Activated CD4-positive, alpha-beta memory T cell treated with anti-CD3 and anti-CD28 coated beads, Interleukin-2, amount 10 ng/mL, durations not matched to agents 7 days and 5 days (primary cell): ENCODE data around the gene CCNK. TPM values are rescaled to one million over a fixed set of nuclear protein-coding genes. Genes with fewer than 3 reads are reported as not detected.

Source experiments
- CTCF ChIA-PET: fragments of 350-600 bp; sonication (Branson Sonifier 250); formaldehyde crosslinking; loops from one replicate; lab custom pipeline; 2021; ENCODE audit warnings: antibody characterized with exemption, inconsistent platforms; lab: Charles Lee
- POLR2A ChIA-PET: fragments of 350-600 bp; sonication (Branson Sonifier 250); formaldehyde crosslinking; loops from one replicate; lab custom pipeline; 2021; ENCODE audit warnings: antibody characterized with exemption; lab: Charles Lee
- DNase-seq: peaks from one replicate; pipeline ENCODE4 v3.0.0-alpha.2; 2020
- H3K27ac Mint-ChIP-seq: one replicate; pipeline ENCODE4 v1.8.0; 2021; ENCODE audit warnings: mild to moderate bottlenecking, mixed read lengths
- H3K27me3 Mint-ChIP-seq: one replicate; pipeline ENCODE4 v1.8.0; 2021; ENCODE audit warnings: mixed read lengths
- H3K36me3 Mint-ChIP-seq: one replicate; pipeline ENCODE4 v1.8.0; 2021; ENCODE audit warnings: low read depth, mixed read lengths
- H3K4me1 Mint-ChIP-seq: one replicate; pipeline ENCODE4 v1.8.0; 2021; ENCODE audit warnings: mixed read lengths
- H3K4me3 Mint-ChIP-seq: one replicate; pipeline ENCODE4 v1.8.0; 2021; ENCODE audit warnings: mild to moderate bottlenecking, mixed read lengths
- H3K9me3 Mint-ChIP-seq: one replicate; pipeline ENCODE4 v1.8.0; 2021; ENCODE audit warnings: mixed read lengths
- total RNA-seq, 2 experiments: library from RNA; stranded (reverse); gene quantifications; one replicate each; pipeline ENCODE4 v1.2.3, GENCODE V29; 2021

Gene CCNK
- total RNA-seq, 2 experiments from 2014 or later: 79.2 to 83.7 TPM

DNA sequence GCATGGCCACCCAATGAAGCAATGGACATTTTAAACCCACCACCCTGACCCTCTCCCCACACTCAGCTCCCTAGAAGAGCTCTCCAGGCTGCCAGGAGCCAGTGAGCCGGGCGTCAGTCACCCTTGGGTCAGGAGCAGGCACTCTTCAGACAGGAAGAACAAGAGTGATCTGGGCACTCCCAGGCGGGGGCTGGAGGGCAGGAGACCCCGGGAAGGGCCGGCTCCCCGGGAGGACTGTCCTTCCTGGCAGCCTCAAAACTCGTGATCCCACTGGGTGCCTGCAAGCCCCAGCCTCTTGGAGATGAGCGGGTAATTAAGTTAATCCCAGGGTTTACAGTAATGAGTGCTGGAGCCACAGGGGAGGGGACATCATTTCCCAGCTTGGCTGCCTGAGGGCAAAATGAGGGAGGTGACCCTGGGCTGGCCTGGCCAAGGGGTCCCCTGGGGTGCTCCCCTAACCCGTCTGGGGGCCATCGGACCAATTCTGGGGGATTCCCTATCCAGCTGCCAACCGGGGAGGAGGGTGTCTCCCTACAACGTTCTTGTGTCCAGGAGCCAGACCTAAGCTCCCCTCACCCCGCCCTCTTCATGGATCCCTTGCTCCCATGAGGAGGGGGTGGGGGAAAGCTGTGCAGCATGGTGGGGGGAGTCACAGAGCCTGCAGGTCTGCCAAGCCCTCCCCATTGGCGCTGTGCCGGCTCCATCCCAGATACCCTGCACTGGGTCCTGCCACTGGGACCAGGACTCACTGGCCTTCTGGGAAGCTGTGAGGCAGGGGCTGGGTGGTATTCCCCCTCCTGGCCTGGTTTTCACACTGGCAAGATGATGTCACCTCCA, 59.2 kb downstream of the CCNK start:
- no peaks in the 10 kb centered on the region for H3K27me3 Mint-ChIP-seq
- H3K4me1 Mint-ChIP-seq: no peaks in the 10 kb centered on the region
- ChIA-PET POLR2A (no interaction called here), CTCF (no interaction called here)
- no peaks in the 10 kb centered on the region for H3K9me3 Mint-ChIP-seq
- no peak for DNase-seq
- H3K27ac Mint-ChIP-seq: no peak overlapping the region
- no peaks in the 10 kb centered on the region for H3K36me3 Mint-ChIP-seq
- H3K4me3 Mint-ChIP-seq: no peak overlapping the region

DNA sequence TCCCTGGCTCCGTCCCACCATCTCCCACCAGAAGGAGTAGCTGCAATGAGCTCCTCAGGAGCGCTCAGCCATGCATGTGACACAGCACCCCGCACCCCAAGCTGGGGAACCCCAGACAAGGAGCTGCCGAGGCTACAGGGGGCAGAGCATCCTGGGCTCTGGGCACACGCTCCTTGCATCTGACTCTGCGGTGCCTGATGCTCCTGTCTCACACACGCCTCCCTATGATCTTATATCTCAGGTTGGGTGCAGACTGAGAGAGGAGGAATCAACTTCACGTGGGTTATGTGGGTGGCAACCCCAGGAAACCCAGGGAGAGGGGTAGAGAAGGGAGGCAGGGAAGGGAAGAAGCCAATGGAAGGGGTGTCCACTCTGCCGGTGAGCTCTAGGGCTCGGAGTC, 60.0 kb downstream of the CCNK start:
- no peak for DNase-seq
- Mint-ChIP-seq H3K27ac (no peak overlapping the region), H3K36me3 (no peaks in the 10 kb centered on the region), H3K27me3 (no peaks in the 10 kb centered on the region), H3K4me3 (no peak overlapping the region), H3K4me1 (no peaks in the 10 kb centered on the region), H3K9me3 (no peaks in the 10 kb centered on the region)
- ChIA-PET CTCF (no interaction called here), POLR2A (no interaction called here)

- Mint-ChIP-seq H3K4me3 (no peak overlapping the region), H3K36me3 (no peaks in the 10 kb centered on the region), H3K4me1 (no peaks in the 10 kb centered on the region), H3K27me3 (no peaks in the 10 kb centered on the region), H3K9me3 (no peaks in the 10 kb centered on the region), H3K27ac (no peak overlapping the region)
- DNase-seq: no peak
- POLR2A ChIA-PET: no interaction called here
- CTCF ChIA-PET: no interaction called here
Measured at GRCh38 chr14:99541677-99542470, 60.7 kb downstream of the CCNK start.

DNA sequence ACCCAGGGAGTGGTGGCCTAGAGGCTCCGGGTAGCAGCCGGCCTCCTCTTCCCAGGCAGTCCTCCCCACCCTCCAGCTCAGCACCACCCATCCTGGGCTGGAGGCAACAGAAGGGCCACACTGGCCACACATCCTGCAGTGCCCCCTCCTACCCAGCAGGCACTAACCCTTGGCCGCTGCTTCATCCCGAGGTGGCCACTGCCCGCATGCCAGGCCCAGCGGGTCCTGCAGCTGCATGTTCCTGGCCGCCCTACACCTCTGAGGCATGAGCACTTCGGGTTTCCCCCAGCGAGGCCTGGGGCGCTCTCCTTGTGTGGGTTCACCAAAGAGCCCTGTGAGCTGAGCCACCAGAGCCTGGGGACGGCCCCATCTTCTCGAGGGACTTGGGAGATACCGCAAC, 61.4 kb downstream of the CCNK start:
- CTCF ChIA-PET: no interaction called here

GRCh38 chr14:99543370-99543769, 62.2 kb downstream of the CCNK start:
- POLR2A ChIA-PET: interaction anchor here (1.0 kb wide), 1 partner anchor 16 kb away, joined by 3 read pairs; no protein-coding TSS in a partner anchor
- Mint-ChIP-seq H3K36me3 (no peaks in the 10 kb centered on the region), H3K4me1 (no peaks in the 10 kb centered on the region), H3K27ac (no peak overlapping the region), H3K9me3 (no peaks in the 10 kb centered on the region), H3K27me3 (no peaks in the 10 kb centered on the region), H3K4me3 (no peak overlapping the region)
- DNase-seq: no peak
- CTCF ChIA-PET: no interaction called here

More for the DNA sequence above, 61.4 kb downstream of the CCNK start:
- Mint-ChIP-seq H3K4me1 (no peaks in the 10 kb centered on the region), H3K9me3 (no peaks in the 10 kb centered on the region), H3K27ac (no peak overlapping the region), H3K4me3 (no peak overlapping the region), H3K27me3 (no peaks in the 10 kb centered on the region), H3K36me3 (no peaks in the 10 kb centered on the region)
- POLR2A ChIA-PET: interaction anchor here (1.0 kb wide), 1 partner anchor 15 kb away, joined by 3 read pairs; no protein-coding TSS in a partner anchor
- no peak for DNase-seq

GRCh38 chr14:99543985-99544384, 62.8 kb downstream of the CCNK start:
- POLR2A ChIA-PET: no interaction called here
- Mint-ChIP-seq H3K27me3 (no peaks in the 10 kb centered on the region), H3K4me3 (no peak overlapping the region), H3K36me3 (no peaks in the 10 kb centered on the region), H3K27ac (no peak overlapping the region), H3K4me1 (no peaks in the 10 kb centered on the region), H3K9me3 (no peaks in the 10 kb centered on the region)
- no peak for DNase-seq
- CTCF ChIA-PET: no interaction called here

- Mint-ChIP-seq H3K36me3 (no peaks in the 10 kb centered on the region), H3K4me1 (no peaks in the 10 kb centered on the region), H3K27me3 (no peaks in the 10 kb centered on the region), H3K9me3 (no peaks in the 10 kb centered on the region), H3K4me3 (no peak overlapping the region), H3K27ac (no peak overlapping the region)
- no peak for DNase-seq
- ChIA-PET POLR2A (no interaction called here), CTCF (interaction anchor here (0.6 kb wide), 1 partner anchor 208 kb away, joined by 3 read pairs; no protein-coding TSS in a partner anchor)
Measured at GRCh38 chr14:99544991-99545390, 63.8 kb downstream of the CCNK start.

GRCh38 chr14:99545586-99545985, 64.4 kb downstream of the CCNK start:
- H3K27ac Mint-ChIP-seq: no peak overlapping the region
- no peaks in the 10 kb centered on the region for H3K27me3 Mint-ChIP-seq
- POLR2A ChIA-PET: no interaction called here
- H3K4me1 Mint-ChIP-seq: no peaks in the 10 kb centered on the region
- H3K36me3 Mint-ChIP-seq: no peaks in the 10 kb centered on the region
- no peak for DNase-seq
- H3K9me3 Mint-ChIP-seq: no peaks in the 10 kb centered on the region
- no peak overlapping the region for H3K4me3 Mint-ChIP-seq
- CTCF ChIA-PET: interaction anchor here (0.6 kb wide), 1 partner anchor 209 kb away, joined by 3 read pairs; no protein-coding TSS in a partner anchor

DNA sequence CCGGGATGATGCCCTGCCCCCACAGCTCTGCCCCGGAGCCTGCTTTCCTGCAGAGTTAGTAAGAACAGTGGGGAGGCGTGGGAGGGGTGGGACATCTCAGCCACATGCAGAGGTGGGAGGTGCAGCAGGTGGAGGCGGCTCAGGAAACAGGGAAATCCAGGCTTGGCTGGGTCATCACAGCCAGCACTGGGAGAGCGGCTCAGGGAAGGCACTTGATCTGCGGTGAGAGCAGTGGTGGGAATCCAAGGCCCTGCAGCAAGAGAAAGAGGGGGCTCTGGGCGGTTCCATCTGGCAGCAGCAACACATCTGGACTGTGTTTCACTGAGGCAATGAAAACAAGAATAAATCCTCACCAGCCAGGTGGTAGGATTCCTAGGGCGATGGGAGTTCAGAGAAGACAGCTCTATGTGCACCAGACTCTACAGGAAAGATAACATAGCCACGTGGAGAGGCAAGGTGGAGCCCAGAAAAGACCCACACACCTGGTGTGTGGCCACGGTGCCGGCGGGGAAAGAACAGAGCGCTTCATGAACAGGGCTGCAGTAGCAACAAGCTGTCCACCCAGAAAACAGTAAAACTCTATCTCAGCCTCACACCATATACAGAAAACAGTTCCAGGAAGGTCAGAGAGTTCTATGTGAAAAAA, 65.1 kb downstream of the CCNK start:
- POLR2A ChIA-PET: no interaction called here

DNA sequence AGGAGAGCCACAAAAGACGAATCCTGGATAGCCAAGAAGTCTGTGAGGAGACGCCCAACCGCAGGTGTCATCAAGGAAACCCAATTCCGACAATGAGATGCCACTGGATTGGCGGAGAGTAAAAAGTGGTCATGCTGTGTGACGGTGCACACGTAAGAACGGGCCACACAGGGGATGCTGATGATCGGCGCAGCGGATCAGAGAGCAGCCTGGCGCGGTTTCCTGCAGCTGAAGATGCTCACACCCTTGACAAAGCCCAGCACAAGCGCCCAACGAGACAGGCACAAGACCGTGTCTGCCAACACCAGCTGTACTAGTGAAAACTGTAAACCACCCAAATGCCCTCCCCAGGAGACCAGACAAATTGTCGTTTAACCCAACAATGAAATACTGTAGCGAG, 67.0 kb downstream of the CCNK start:
- Mint-ChIP-seq H3K9me3 (no peaks in the 10 kb centered on the region), H3K36me3 (no peaks in the 10 kb centered on the region), H3K27ac (no peak overlapping the region), H3K4me3 (no peak overlapping the region), H3K4me1 (no peaks in the 10 kb centered on the region), H3K27me3 (no peaks in the 10 kb centered on the region)
- no peak for DNase-seq
- CTCF ChIA-PET: no interaction called here
- POLR2A ChIA-PET: no interaction called here

More for the DNA sequence above, 65.1 kb downstream of the CCNK start:
- Mint-ChIP-seq H3K4me1 (no peaks in the 10 kb centered on the region), H3K9me3 (no peaks in the 10 kb centered on the region), H3K27me3 (no peaks in the 10 kb centered on the region), H3K36me3 (no peaks in the 10 kb centered on the region), H3K4me3 (no peak overlapping the region), H3K27ac (no peak overlapping the region)
- no peak for DNase-seq
- CTCF ChIA-PET: no interaction called here

DNA sequence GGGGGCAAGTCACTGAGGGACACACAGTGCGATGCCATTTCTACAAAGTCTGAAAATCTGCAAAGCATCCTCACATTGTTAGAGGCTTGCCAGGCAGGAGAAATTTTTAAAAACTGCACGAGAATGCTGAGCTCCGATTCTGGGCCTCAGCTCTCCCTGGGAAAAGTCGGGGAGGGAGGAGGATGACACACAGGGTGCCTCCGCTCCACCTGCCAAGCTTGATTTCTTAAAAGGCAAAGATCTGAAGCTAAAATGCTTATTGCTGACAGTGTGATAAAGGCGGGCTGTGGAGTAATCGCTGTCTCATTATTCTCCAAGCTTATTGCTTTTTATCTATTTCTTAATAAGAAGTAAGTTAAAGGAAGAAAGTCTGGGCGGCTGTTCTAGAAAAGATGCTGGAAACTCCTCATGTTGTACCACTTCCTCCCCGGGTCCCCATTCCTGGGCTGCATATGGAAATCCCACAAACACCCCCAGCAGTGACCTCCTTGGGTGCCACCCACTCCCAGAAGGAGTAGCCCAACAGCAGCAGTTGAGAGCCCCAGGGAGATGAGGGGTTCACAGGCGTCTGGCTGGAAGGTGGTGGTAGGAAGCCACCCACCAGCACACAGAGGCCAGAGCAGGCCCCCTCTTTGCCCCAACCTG, 67.8 kb downstream of the CCNK start:
- POLR2A ChIA-PET: no interaction called here
- DNase-seq: no peak
- Mint-ChIP-seq H3K27me3 (no peaks in the 10 kb centered on the region), H3K4me3 (no peak overlapping the region), H3K27ac (no peak overlapping the region), H3K36me3 (no peaks in the 10 kb centered on the region), H3K4me1 (no peaks in the 10 kb centered on the region), H3K9me3 (no peaks in the 10 kb centered on the region)
- CTCF ChIA-PET: no interaction called here

DNA sequence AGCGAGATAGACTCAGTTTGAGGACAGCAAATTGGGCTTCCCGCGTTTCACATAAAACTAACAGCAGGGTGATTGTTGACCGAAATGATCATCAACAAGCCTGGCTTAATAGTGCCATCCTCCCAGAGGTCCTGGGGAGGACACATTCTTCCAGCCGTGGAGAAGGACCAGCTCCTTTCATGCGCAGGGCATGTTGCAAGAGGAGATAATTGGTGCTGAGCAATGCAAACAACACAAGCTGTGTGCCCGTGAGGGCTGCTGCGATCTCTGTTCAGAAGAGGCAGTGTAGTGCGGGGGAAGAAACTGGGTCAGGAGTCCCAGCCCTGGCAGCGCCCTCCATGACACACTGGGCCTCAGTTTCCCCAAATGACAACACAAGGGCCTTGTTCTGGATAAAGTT, 68.5 kb downstream of the CCNK start:
- no peak overlapping the region for H3K4me3 Mint-ChIP-seq
- no peak overlapping the region for H3K27ac Mint-ChIP-seq
- H3K4me1 Mint-ChIP-seq: no peaks in the 10 kb centered on the region
- ChIA-PET POLR2A (no interaction called here), CTCF (no interaction called here)
- DNase-seq: no peak
- H3K27me3 Mint-ChIP-seq: no peaks in the 10 kb centered on the region
- no peaks in the 10 kb centered on the region for H3K36me3 Mint-ChIP-seq
- H3K9me3 Mint-ChIP-seq: no peaks in the 10 kb centered on the region
